HepG2 (cell line): ENCODE measurements around the gene PSMA7. TPM values are rescaled to one million over a fixed set of nuclear protein-coding genes. Genes with fewer than 3 reads are reported as not detected.

Experiments
- ATF1 ChIP-seq: IDR thresholded peaks from 2 replicates; pipeline ENCODE4 v1.6.1; 2016; ENCODE audit warnings: mild to moderate bottlenecking, control low read depth
- ATF6 ChIP-seq: sonication (generic); formaldehyde crosslinking; conservative IDR thresholded peaks from 2 replicates; pipeline ENCODE4 v1.4.0; 2020; ENCODE audit warnings: missing genetic modification reagents
- ATM ChIP-seq: fragments of 450-650 bp; IDR thresholded peaks from 2 replicates; pipeline ENCODE4 v1.7.1; 2017; ENCODE audit warnings: mild to moderate bottlenecking, borderline replicate concordance
- CREB3 ChIP-seq: sonication (generic); formaldehyde crosslinking; IDR thresholded peaks from 2 replicates; pipeline ENCODE4 v1.5.0; 2020; ENCODE audit warnings: missing genetic modification reagents
- CREBL2 ChIP-seq: sonication (generic); formaldehyde crosslinking; IDR thresholded peaks from 2 replicates; pipeline ENCODE4 v1.8.1; 2023; ENCODE audit warnings: missing genetic modification reagents, mild to moderate bottlenecking, borderline replicate concordance
- MIER2 ChIP-seq: IDR thresholded peaks from 2 replicates; pipeline ENCODE4 v1.6.1; 2016; ENCODE audit warnings: missing biosample characterization, missing genetic modification reagents
- SMC3 ChIP-seq: IDR thresholded peaks from 2 replicates; pipeline ENCODE4 v1.6.1; 2011; ENCODE audit warnings: low read length, improper control_type of control experiment
- SNAPC4 ChIP-seq: sonication (generic); formaldehyde crosslinking; IDR thresholded peaks from 2 replicates; pipeline ENCODE4 v1.4.0; 2020; ENCODE audit warnings: mild to moderate bottlenecking, missing genetic modification reagents
- SP5 ChIP-seq: IDR thresholded peaks from 2 replicates; pipeline ENCODE4 v1.6.1; 2016; ENCODE audit warnings: low read depth, borderline replicate concordance
- TCF12 ChIP-seq, 2 experiments: fragments of 450-650 bp in 1 of 2; sonication (generic) in 1 of 2; formaldehyde crosslinking in 1 of 2; IDR thresholded peaks; 2 replicates each; pipeline versions ENCODE4 v1.6.1 to v1.8.0; 2017 to 2022; ENCODE audit warnings: antibody characterized with exemption in 1 of 2, mild to moderate bottlenecking in 1 of 2, missing genetic modification reagents in 1 of 2, moderate library complexity in 1 of 2
- ZNF24 ChIP-seq: fragments of 450-650 bp; IDR thresholded peaks from 2 replicates; pipeline ENCODE4 v1.6.1; 2017; ENCODE audit warnings: antibody characterized with exemption, mild to moderate bottlenecking
- ZNF34 ChIP-seq: sonication (generic); formaldehyde crosslinking; IDR thresholded peaks from 2 replicates; pipeline ENCODE4 v1.4.0; 2020; ENCODE audit warnings: mild to moderate bottlenecking, missing genetic modification reagents, borderline replicate concordance
- ZNF44 ChIP-seq: sonication (generic); formaldehyde crosslinking; IDR thresholded peaks from 2 replicates; pipeline ENCODE4 v1.5.1; 2020; ENCODE audit warnings: mild to moderate bottlenecking, missing genetic modification reagents
- ZNF572 ChIP-seq: sonication (generic); formaldehyde crosslinking; IDR thresholded peaks from 2 replicates; pipeline ENCODE4 v1.5.1; 2020; ENCODE audit warnings: mild to moderate bottlenecking, missing genetic modification reagents
- ZNF746 ChIP-seq: sonication (generic); formaldehyde crosslinking; IDR thresholded peaks from 2 replicates; pipeline ENCODE4 v1.8.0; 2022; ENCODE audit warnings: mild to moderate bottlenecking, missing genetic modification reagents
- ZNF766 ChIP-seq: sonication (generic); formaldehyde crosslinking; IDR thresholded peaks from 2 replicates; pipeline ENCODE4 v1.5.0; 2020; ENCODE audit warnings: missing genetic modification reagents, borderline replicate concordance
- ZNF878 ChIP-seq: sonication (generic); formaldehyde crosslinking; IDR thresholded peaks from 2 replicates; pipeline ENCODE4 v1.8.1; 2023; ENCODE audit warnings: mild to moderate bottlenecking, missing genetic modification reagents, moderate library complexity
- ZSCAN21 ChIP-seq: sonication (generic); formaldehyde crosslinking; IDR thresholded peaks from 2 replicates; pipeline ENCODE4 v1.8.0; 2022; ENCODE audit warnings: mild to moderate bottlenecking, missing genetic modification reagents, moderate library complexity, borderline replicate concordance
- polyA plus RNA-seq, 8 experiments: library from polyadenylated mRNA; depleted of rRNA in 3 of 8; stranded (reverse) in 7 of 8; unstranded in 1 of 8; fragments of >200 nt; fragmentation: Illumina TruSeq in 4 of 8; extraction: Trizol in 4 of 8; gene quantifications; 2 replicates each; pipeline versions ENCODE4 v1.2.1 to v1.2.3, GENCODE V29; 2011 to 2016; ENCODE audit warnings: low read depth in 4 of 8, missing spikeins in 1 of 8, mixed read lengths in 1 of 8; ENCODE audit not compliant: insufficient read depth in 1 of 8
- total RNA-seq, 5 experiments: library from RNA; depleted of rRNA; stranded (reverse); fragments of >200 nt; fragmentation: Illumina TruSeq; extraction: Trizol; gene quantifications; 2 replicates each; pipeline ENCODE4 v1.2.3, GENCODE V29; 2016; ENCODE audit warnings: low read depth in 1 of 5

The PSMA7 gene
- total and polyA plus RNA-seq, 2 of the 13 experiments (the other 11 are each of a cell fraction or from before 2014, with no cell fraction given): 531 to 631 TPM

GRCh38 chr20:62121776-62122653 lies 21.2 kb downstream of the PSMA7 start, which contains the start of gene LSM14B (continued):
- TF ChIP-seq SNAPC4 (CRISPR knock-in tag) (no peak), ZNF34 (CRISPR knock-in tag) (0 out of 2 replicates have a peak, but pooled peaks have one; percentile 49), ZNF878 (CRISPR knock-in tag) (0 out of 2 replicates have a peak, but pooled peaks have one; percentile 65), ZNF766 (CRISPR knock-in tag) (0 out of 2 replicates have a peak, but pooled peaks have one; percentile 12), TCF12 (IDR thresholded peaks at IDR 0.05) (no peak), TCF12 (CRISPR knock-in tag; IDR thresholded peaks at IDR 0.05) (no peak), ATF1 (CRISPR knock-in tag) (no peak), ATF6 (CRISPR knock-in tag) (peak; percentile 84; the same call in 1 of the 2 replicates), ZNF572 (no peak), CREBL2 (CRISPR knock-in tag) (no peak), SMC3 (no peak), ZSCAN21 (CRISPR knock-in tag) (peak; percentile 33; the same call in 1 of the 2 replicates), ATM (no peak), ZNF746 (CRISPR knock-in tag) (peak; percentile 59; the same call in 1 of the 2 replicates), ZNF44 (CRISPR knock-in tag) (no peak), ZNF24 (no peak), SP5 (CRISPR knock-in tag) (peak; percentile 86), CREB3 (CRISPR knock-in tag) (0 out of 2 replicates have a peak, but pooled peaks have one; percentile 24), MIER2 (CRISPR knock-in tag) (no peak)
